OCI-LY3 (cell line): ENCODE measurements around the gene EGR1.

Source experiments
- H2AFZ ChIP-seq: fragments of 200-600, 300-600 bp; shearing (Covaris generic); 2 replicates; pipeline ENCODE4 v1.6.0; 2014; ENCODE audit warnings: antibody characterized with exemption, low read depth, low read length
- H3K27ac ChIP-seq: fragments of 200-600, 300-600 bp; sonication (generic); 2 replicates; pipeline ENCODE4 v1.5.1; 2014; ENCODE audit warnings: mild to moderate bottlenecking, low read length, moderate library complexity, mixed read lengths
- H3K27me3 ChIP-seq: fragments of 200-600, 300-600 bp; sonication (generic); 2 replicates; pipeline ENCODE4 v1.6.1; 2014; ENCODE audit warnings: low read depth, low read length, mixed read lengths
- H3K36me3 ChIP-seq: fragments of 200-600, 300-600 bp; sonication (generic); replicated peaks from 2 replicates; pipeline ENCODE3; 2014; ENCODE audit warnings: low read depth, low read length, mixed read lengths
- H3K4me1 ChIP-seq: fragments of 300-600, 200-600 bp; sonication (generic); 2 replicates; pipeline ENCODE4 v1.6.1; 2014; ENCODE audit warnings: low read length, mixed read lengths
- H3K4me2 ChIP-seq: fragments of 200-600, 300-600 bp; sonication (generic); 2 replicates; pipeline ENCODE4 v1.6.1; 2014; ENCODE audit warnings: low read length, mixed read lengths
- H3K4me3 ChIP-seq: fragments of 300-600, 200-600 bp; sonication (generic); 2 replicates; pipeline ENCODE4 v1.5.1; 2014; ENCODE audit warnings: antibody characterized with exemption, mild to moderate bottlenecking, low read length, moderate library complexity
- H3K79me2 ChIP-seq: fragments of 300-600, 200-600 bp; shearing (Covaris generic); 2 replicates; pipeline ENCODE4 v1.6.1; 2014; ENCODE audit warnings: mild to moderate bottlenecking, low read length, mixed read lengths
- H3K9ac ChIP-seq: fragments of 300-600, 200-600 bp; shearing (Covaris generic); 2 replicates; pipeline ENCODE4 v1.6.0; 2014; ENCODE audit warnings: mild to moderate bottlenecking, low read length, moderate library complexity
- H3K9me3 ChIP-seq: fragments of 200-600, 300-600 bp; shearing (Covaris generic); 2 replicates; pipeline ENCODE4 v1.6.1; 2014; ENCODE audit warnings: low read length, mixed read lengths; ENCODE audit not compliant: insufficient read depth
- H4K20me1 ChIP-seq: fragments of 200-600, 300-600 bp; sonication (generic); 2 replicates; pipeline ENCODE4 v1.6.1; 2016; ENCODE audit warnings: low read length, mixed read lengths; ENCODE audit not compliant: insufficient read depth
- CTCF ChIP-seq: fragments of 200-600, 300-600 bp; sonication (generic); IDR thresholded peaks from 2 replicates; pipeline ENCODE4 v1.5.1; 2014; ENCODE audit warnings: antibody characterized with exemption, low read length, low read depth
- EZH2phosphoT487 ChIP-seq: fragments of 200-600 bp; shearing (Covaris generic); IDR thresholded peaks from 2 replicates; pipeline ENCODE4 v1.6.1; 2018; ENCODE audit warnings: antibody characterized with exemption, mixed run types, low read depth

Gene EGR1

DNA sequence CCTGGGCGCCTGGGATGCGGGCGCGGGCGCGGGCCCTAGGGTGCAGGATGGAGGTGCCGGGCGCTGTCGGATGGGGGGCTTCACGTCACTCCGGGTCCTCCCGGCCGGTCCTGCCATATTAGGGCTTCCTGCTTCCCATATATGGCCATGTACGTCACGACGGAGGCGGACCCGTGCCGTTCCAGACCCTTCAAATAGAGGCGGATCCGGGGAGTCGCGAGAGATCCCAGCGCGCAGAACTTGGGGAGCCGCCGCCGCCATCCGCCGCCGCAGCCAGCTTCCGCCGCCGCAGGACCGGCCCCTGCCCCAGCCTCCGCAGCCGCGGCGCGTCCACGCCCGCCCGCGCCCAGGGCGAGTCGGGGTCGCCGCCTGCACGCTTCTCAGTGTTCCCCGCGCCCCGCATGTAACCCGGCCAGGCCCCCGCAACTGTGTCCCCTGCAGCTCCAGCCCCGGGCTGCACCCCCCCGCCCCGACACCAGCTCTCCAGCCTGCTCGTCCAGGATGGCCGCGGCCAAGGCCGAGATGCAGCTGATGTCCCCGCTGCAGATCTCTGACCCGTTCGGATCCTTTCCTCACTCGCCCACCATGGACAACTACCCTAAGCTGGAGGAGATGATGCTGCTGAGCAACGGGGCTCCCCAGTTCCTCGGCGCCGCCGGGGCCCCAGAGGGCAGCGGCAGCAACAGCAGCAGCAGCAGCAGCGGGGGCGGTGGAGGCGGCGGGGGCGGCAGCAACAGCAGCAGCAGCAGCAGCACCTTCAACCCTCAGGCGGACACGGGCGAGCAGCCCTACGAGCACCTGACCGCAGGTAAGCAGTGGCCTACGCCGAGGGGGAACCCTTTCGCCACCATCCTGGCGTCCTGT lies at the start of gene EGR1:
Gene EGR1 (plus strand): TSS at position 219 of the 864 bp plus-strand sequence. CDS start 283 bp downstream, at position 502.
- Histone ChIP-seq H3K27ac (peak within 1 kb of the TSS; percentile 80), H3K4me2 (peak within 1 kb of the TSS; percentile 67), H3K79me2 (no peaks in the 10 kb centered on the region), H3K9ac (peak within 1 kb of the TSS; percentile 95), H3K27me3 (no peaks in the 10 kb centered on the region), H3K4me1 (no peaks in the 10 kb centered on the region; the same call in 1 of the 2 replicates), H2AFZ (peak within 1 kb of the TSS; percentile 90), H3K36me3 (no peaks in the 10 kb centered on the region), H3K4me3 (peak within 1 kb of the TSS; percentile 94), H3K9me3 (no peaks in the 10 kb centered on the region), H4K20me1 (no peaks in the 10 kb centered on the region)
- TF ChIP-seq CTCF (no peak), EZH2phosphoT487 (no peak)

DNA sequence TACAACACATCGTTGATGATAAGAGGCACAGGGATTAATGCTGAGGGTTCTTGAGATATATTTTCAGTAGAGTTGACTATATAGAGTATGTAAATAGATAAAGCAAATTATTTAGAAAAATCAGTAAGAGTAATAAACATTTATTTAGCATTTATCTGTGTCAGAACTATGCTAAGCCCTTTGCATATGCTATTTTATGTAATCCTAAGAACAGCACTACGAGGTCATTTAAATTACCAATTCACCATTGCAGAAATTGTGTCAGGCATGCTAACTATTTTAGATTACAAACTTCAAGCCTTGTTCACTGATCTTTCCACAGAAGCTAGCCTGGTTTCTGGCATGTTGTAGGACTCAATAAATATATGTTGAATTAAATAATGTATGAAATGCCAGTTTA lies 46.8 kb upstream of the EGR1 start:
- Histone ChIP-seq H3K4me2 (no peak overlapping the region), H4K20me1 (no peaks in the 10 kb centered on the region), H3K36me3 (peaks cover 21% of the 10 kb centered on the region), H2AFZ (no peak overlapping the region), H3K27me3 (no peaks in the 10 kb centered on the region), H3K9me3 (no peaks in the 10 kb centered on the region), H3K27ac (no peak overlapping the region), H3K4me1 (no peaks in the 10 kb centered on the region), H3K9ac (no peak overlapping the region), H3K4me3 (no peak overlapping the region), H3K79me2 (no peaks in the 10 kb centered on the region)
- TF ChIP-seq EZH2phosphoT487 (no peak), CTCF (no peak)

GRCh38 chr5:138425079-138425478 lies 40.2 kb upstream of the EGR1 start:
- Histone ChIP-seq H3K27me3 (no peaks in the 10 kb centered on the region), H3K27ac (no peak overlapping the region), H3K4me2 (no peak overlapping the region), H3K36me3 (peaks cover 38% of the 10 kb centered on the region), H2AFZ (no peak overlapping the region), H3K79me2 (no peaks in the 10 kb centered on the region), H3K9me3 (no peaks in the 10 kb centered on the region), H3K4me3 (no peak overlapping the region), H3K4me1 (no peaks in the 10 kb centered on the region), H3K9ac (no peak overlapping the region), H4K20me1 (no peaks in the 10 kb centered on the region)
- TF ChIP-seq EZH2phosphoT487 (no peak), CTCF (no peak)

DNA sequence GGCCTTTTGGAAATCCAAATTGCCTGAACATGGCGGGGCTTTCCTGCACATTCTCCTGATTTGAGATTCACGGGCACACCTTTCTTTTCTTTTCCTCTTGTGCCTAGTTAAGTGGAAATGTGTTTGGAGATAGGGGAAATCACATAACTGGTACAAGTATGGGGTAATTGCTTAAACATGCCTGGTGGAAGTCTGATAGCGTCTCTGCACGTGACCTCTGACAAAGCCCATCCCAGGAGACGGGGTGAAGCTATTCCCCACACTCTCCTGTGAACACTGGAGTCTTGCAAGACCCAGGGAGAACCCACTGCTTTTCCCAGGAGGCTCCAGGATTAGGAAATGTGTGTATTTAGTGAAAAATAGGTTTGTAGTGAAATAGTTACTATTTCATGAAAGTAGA lies 29.3 kb upstream of the EGR1 start:
- Histone ChIP-seq H3K9me3 (no peaks in the 10 kb centered on the region), H3K9ac (no peak overlapping the region), H3K27me3 (no peaks in the 10 kb centered on the region), H3K4me1 (peaks cover 10% of the 10 kb centered on the region; the same call in 1 of the 2 replicates), H3K4me3 (no peak overlapping the region), H3K79me2 (no peaks in the 10 kb centered on the region), H3K4me2 (no peak overlapping the region), H3K36me3 (peaks cover 19% of the 10 kb centered on the region), H2AFZ (no peak overlapping the region), H4K20me1 (no peaks in the 10 kb centered on the region), H3K27ac (no peak overlapping the region)
- TF ChIP-seq EZH2phosphoT487 (no peak), CTCF (no peak)
